OCI-LY1 (cell line): ENCODE data around the gene TAF7.
A peak's percentile ranks its signal among the peaks of the same experiment; 100 is the strongest.
"Not testable (repeated sequence)": the region's sequence is repeated elsewhere in the genome, so short reads cannot be mapped to it uniquely, and the experiment has no call there.

ENCODE experiments used
- H2AFZ ChIP-seq: fragments of 200-600 bp; sonication (generic), shearing (Covaris generic); 2 replicates; pipeline ENCODE4 v1.6.0; 2014; ENCODE audit warnings: antibody characterized with exemption, mild to moderate bottlenecking, low read length
- H3F3A ChIP-seq: fragments of 200-600 bp; sonication (generic), shearing (Covaris generic); 2 replicates; pipeline ENCODE4 v1.6.0; 2014; ENCODE audit warnings: mild to moderate bottlenecking, antibody characterized with exemption, low read length, moderate library complexity; ENCODE audit not compliant: insufficient read depth
- H3K27ac ChIP-seq: fragments of 200-600 bp; sonication (generic); 2 replicates; pipeline ENCODE4 v1.5.1; 2014; ENCODE audit warnings: low read length, mixed run types, mild to moderate bottlenecking, low read depth; ENCODE audit not compliant: poor library complexity, severe bottlenecking
- H3K27me3 ChIP-seq: fragments of 200-600 bp; sonication (generic); 2 replicates; pipeline ENCODE4 v1.6.0; 2014; ENCODE audit warnings: antibody characterized with exemption, mild to moderate bottlenecking, low read length, moderate library complexity; ENCODE audit not compliant: insufficient read depth
- H3K36me3 ChIP-seq: fragments of 200-600 bp; sonication (generic); 2 replicates; pipeline ENCODE4 v1.6.1; 2014; ENCODE audit warnings: mild to moderate bottlenecking, antibody characterized with exemption, low read length, moderate library complexity, mixed read lengths; ENCODE audit not compliant: insufficient read depth
- H3K4me1 ChIP-seq: fragments of 200-600 bp; sonication (generic); 2 replicates; pipeline ENCODE4 v1.5.1; 2014; ENCODE audit warnings: mild to moderate bottlenecking, low read length, moderate library complexity; ENCODE audit not compliant: insufficient read depth, severe bottlenecking
- H3K4me2 ChIP-seq: fragments of 200-600 bp; sonication (generic), shearing (Covaris generic); 2 replicates; pipeline ENCODE4 v1.6.1; 2014; ENCODE audit warnings: low read length
- H3K4me3 ChIP-seq: fragments of 200-600 bp; sonication (generic); 2 replicates; pipeline ENCODE4 v1.5.1; 2014; ENCODE audit warnings: low read length, low read depth, mild to moderate bottlenecking, mixed read lengths; ENCODE audit not compliant: poor library complexity, severe bottlenecking
- H3K79me2 ChIP-seq: fragments of 200-600 bp; shearing (Covaris generic); 2 replicates; pipeline ENCODE4 v1.6.1; 2016; ENCODE audit warnings: mixed run types, low read length, mixed read lengths; ENCODE audit not compliant: insufficient read depth
- H3K9ac ChIP-seq: fragments of 200-600 bp; sonication (generic), shearing (Covaris generic); 2 replicates; pipeline ENCODE4 v1.6.1; 2014; ENCODE audit warnings: mild to moderate bottlenecking, low read length, mixed read lengths
- H3K9me2 ChIP-seq: fragments of 200-600 bp; sonication (generic), shearing (Covaris generic); 2 replicates; pipeline ENCODE4 v1.6.1; 2014; ENCODE audit warnings: low read depth, mild to moderate bottlenecking, low read length, mixed read lengths
- H3K9me3 ChIP-seq: fragments of 200-600 bp; shearing (Covaris generic); 2 replicates; pipeline ENCODE4 v1.6.1; 2014; ENCODE audit warnings: low read length, mixed read lengths
- H4K20me1 ChIP-seq: fragments of 200-600 bp; sonication (generic), shearing (Covaris generic); 2 replicates; pipeline ENCODE4 v1.6.0; 2016; ENCODE audit warnings: mild to moderate bottlenecking, low read length; ENCODE audit not compliant: insufficient read depth
- CTCF ChIP-seq: fragments of 200-600 bp; sonication (generic), shearing (Covaris generic); IDR thresholded peaks from 2 replicates; pipeline ENCODE4 v1.5.1; 2017; ENCODE audit warnings: mild to moderate bottlenecking, antibody characterized with exemption, low read length, moderate library complexity, mixed read lengths
- EZH2 ChIP-seq: fragments of 200-600 bp; sonication (generic), shearing (Covaris generic); IDR thresholded peaks from 2 replicates; pipeline ENCODE4 v1.8.0; 2017; ENCODE audit warnings: borderline replicate concordance, mixed run types, mild to moderate bottlenecking, antibody characterized with exemption, low read length, moderate library complexity, mixed read lengths

TAF7 gene

GRCh38 chr5:141354900-141355469 is 34.4 kb upstream of the TAF7 start, which contains the start of gene PCDHGA4:
Gene PCDHGA4, plus strand, starts transcription at chr5:141355021. Its CDS starts 87 bp downstream, at chr5:141355108.
- Histone ChIP-seq H3K27me3 (no peaks in the 10 kb centered on the region), H3K79me2 (no peaks in the 10 kb centered on the region), H3K4me2 (peak within 1 kb of the TSS; percentile 33; the same call in 1 of the 2 replicates), H3F3A (no peaks in the 10 kb centered on the region), H3K4me3 (peak within 1 kb of the TSS; percentile 47), H3K9ac (no peak within 1 kb of the TSS), H3K36me3 (peaks cover 23% of the 10 kb centered on the region), H3K27ac (no peak within 1 kb of the TSS), H3K4me1 (peaks cover 6% of the 10 kb centered on the region), H3K9me2 (no peaks in the 10 kb centered on the region), H3K9me3 (peaks cover 38% of the 10 kb centered on the region), H4K20me1 (no peaks in the 10 kb centered on the region), H2AFZ (no peak within 1 kb of the TSS)
- TF ChIP-seq EZH2 (no peak), CTCF (peak; percentile 48)

- Histone ChIP-seq H3K36me3 (peaks cover 23% of the 10 kb centered on the region), H3K9me3 (peaks cover 23% of the 10 kb centered on the region), H3K4me3 (no peak overlapping the region), H3K4me1 (peaks cover 6% of the 10 kb centered on the region), H2AFZ (no peak overlapping the region), H3F3A (no peaks in the 10 kb centered on the region), H3K27ac (no peak overlapping the region), H3K9ac (no peak overlapping the region), H3K9me2 (no peaks in the 10 kb centered on the region), H3K79me2 (no peaks in the 10 kb centered on the region), H3K27me3 (no peaks in the 10 kb centered on the region), H3K4me2 (no peak overlapping the region), H4K20me1 (no peaks in the 10 kb centered on the region)
- no peak for TF ChIP-seq EZH2
- TF ChIP-seq CTCF: no peak
Observed at GRCh38 chr5:141351591-141351990, 31.0 kb upstream of the TAF7 start.

- H3K9me3 ChIP-seq: peaks cover 14% of the 10 kb centered on the region
- no peaks in the 10 kb centered on the region for H3F3A ChIP-seq
- peak within 1 kb of the TSS; percentile 88; the same call in 1 of the 2 replicates for H2AFZ ChIP-seq
- TF ChIP-seq EZH2 (no peak), CTCF (peak; percentile 78)
- no peaks in the 10 kb centered on the region for H4K20me1 ChIP-seq
- no peaks in the 10 kb centered on the region for H3K9me2 ChIP-seq
- peaks cover 16% of the 10 kb centered on the region for H3K36me3 ChIP-seq
- H3K79me2 ChIP-seq: no peaks in the 10 kb centered on the region
- H3K9ac ChIP-seq: peak within 1 kb of the TSS; percentile 79
- peak within 1 kb of the TSS; percentile 80 for H3K4me3 ChIP-seq
- H3K27ac ChIP-seq: no peak within 1 kb of the TSS
- H3K27me3 ChIP-seq: no peaks in the 10 kb centered on the region
- H3K4me2 ChIP-seq: peak within 1 kb of the TSS; percentile 77
- H3K4me1 ChIP-seq: peaks cover 6% of the 10 kb centered on the region
Observed at GRCh38 chr5:141349917-141350619, 29.5 kb upstream of the TAF7 start, which contains the start of gene PCDHGB1. Gene PCDHGB1, plus strand, starts transcription at chr5:141350099. Its CDS starts 162 bp downstream, at chr5:141350261.

- not testable (repeated sequence) for H3K4me1 ChIP-seq, H3K36me3 ChIP-seq, H3K79me2 ChIP-seq, H3K9me2 ChIP-seq, H3K27me3 ChIP-seq, H2AFZ ChIP-seq, H3F3A ChIP-seq, H3K4me3 ChIP-seq, H4K20me1 ChIP-seq, H3K4me2 ChIP-seq, H3K9ac ChIP-seq, H3K27ac ChIP-seq
- H3K9me3 ChIP-seq: peaks cover 16% of the 10 kb centered on the region; the same call in 1 of the 2 replicates
Observed at GRCh38 chr5:141346017-141346416, 25.4 kb upstream of the TAF7 start.
